ENCODE data around the gene ZMIZ1. TPM values are rescaled to one million over a fixed set of nuclear protein-coding genes. Genes with fewer than 3 reads are reported as not detected.

ZMIZ1 gene
- total RNA-seq, 1 experiment from 2014 or later = 28.4 TPM

- H3K4me1 ChIP-seq (ENCODE audit: control insufficient read depth in 1 of 2, insufficient read depth in 2 of 2, low read length in 2 of 2) = peaks cover 0 to 28% of the 10 kb centered on the region in 2 experiments; a peak in 2 of 4 replicates
- no peaks in the 10 kb centered on the region for H3K36me3 ChIP-seq (ENCODE audit: control insufficient read depth in 1 of 2, insufficient read depth in 2 of 2, low read length in 2 of 2)
- no peak overlapping the region for H3K27ac ChIP-seq (ENCODE audit: low read depth, low read length)
- intact Hi-C loops (cut with micrococcal nuclease) = no loop called here
- H3K9me3 ChIP-seq (ENCODE audit: control insufficient read depth in 1 of 2, insufficient read depth in 1 of 2, low read depth in 1 of 2, low read length in 2 of 2) = no peaks in the 10 kb centered on the region
- POLR2A ChIA-PET = no interaction called here
- H3K4me2 ChIP-seq (ENCODE audit: low read length) = no peak overlapping the region
- H3K9ac ChIP-seq (ENCODE audit: low read length) = no peak overlapping the region
- CTCF ChIA-PET = no interaction called here
- BruUV-seq (replicated peaks) = no TSS peak
- no peak overlapping the region for H3K4me3 ChIP-seq (replicated peaks in 1 of 2; ENCODE audit: low read depth in 1 of 2, low read length in 2 of 2)
- RAD21 ChIA-PET (ENCODE audit: low non-redundant PET in 1 of 2, low total read pairs in 2 of 2, uncharacterized antibody in 2 of 2, unreplicated experiment in 2 of 2) = no interaction called here
- no peak for DNase-seq (ENCODE audit: low read depth, low spot score)
- H2AFZ ChIP-seq (ENCODE audit: low read depth, low read length, poor library complexity, severe bottlenecking) = no peak overlapping the region
- no peaks in the 10 kb centered on the region for H3K79me2 ChIP-seq (ENCODE audit: insufficient read depth, low read length)
- no peaks in the 10 kb centered on the region for H3K9me2 ChIP-seq (ENCODE audit: insufficient read depth)
- no peak for TF ChIP-seq REST (IDR thresholded peaks at IDR 0.05; ENCODE audit: low read depth)
- TF ChIP-seq SIN3A (IDR thresholded peaks at IDR 0.05; ENCODE audit: low read depth) = no peak
- no peak for TF ChIP-seq EZH2phosphoT487 (IDR thresholded peaks at IDR 0.05; ENCODE audit: borderline replicate concordance)
- TF ChIP-seq ZNF274 (IDR thresholded peaks at IDR 0.05; ENCODE audit: low read depth, low read length) = no peak
- no peak for TF ChIP-seq SP1 (IDR thresholded peaks at IDR 0.05; ENCODE audit: low read depth)
- TF ChIP-seq EZH2 (IDR thresholded peaks at IDR 0.05) = no peak
- no peak for TF ChIP-seq CBX3 (IDR thresholded peaks at IDR 0.05; ENCODE audit: low read depth)
- no peak for TF ChIP-seq EGR1 (IDR thresholded peaks at IDR 0.05; ENCODE audit: low read depth)
- TF ChIP-seq MAX (IDR thresholded peaks at IDR 0.05) = no peak; the same call in 1 of the 2 replicates
- no peak for TF ChIP-seq CTCF (IDR thresholded peaks at IDR 0.05 in 2 of 3, conservative IDR thresholded peaks at IDR 0.05 in 1 of 3; ENCODE audit: borderline replicate concordance in 1 of 3, insufficient read depth in 1 of 3, low read depth in 2 of 3, low read length in 2 of 3)
- TF ChIP-seq CEBPB (IDR thresholded peaks at IDR 0.05; ENCODE audit: low read depth) = no peak
- no peak for TF ChIP-seq YY1 (IDR thresholded peaks at IDR 0.05; ENCODE audit: extremely low read depth, insufficient replicate concordance, low read depth, low read length)
- TF ChIP-seq ZFX (IDR thresholded peaks at IDR 0.05) = no peak
- TF ChIP-seq POLR2AphosphoS5 (IDR thresholded peaks at IDR 0.05; ENCODE audit: low read depth, low read length) = no peak
- no peaks in the 10 kb centered on the region for H3K27me3 ChIP-seq (ENCODE audit: insufficient read depth, low read length)
- peak; percentile 35; the same call in 1 of the 2 replicates for ATAC-seq
- no peaks in the 10 kb centered on the region for H4K20me1 ChIP-seq (ENCODE audit: insufficient read depth)
Measured at GRCh38 chr10:79239275-79239779, 170.6 kb downstream of the ZMIZ1 start.
